Measurements from ENCODE around the gene PCNX1. TPM values are rescaled to one million over a fixed set of nuclear protein-coding genes. Genes with fewer than 3 reads are reported as not detected.

PCNX1 gene
- total RNA-seq, 3 donors from 2014 or later: 26.4 to 30.8 (median 28.3) TPM

DNA sequence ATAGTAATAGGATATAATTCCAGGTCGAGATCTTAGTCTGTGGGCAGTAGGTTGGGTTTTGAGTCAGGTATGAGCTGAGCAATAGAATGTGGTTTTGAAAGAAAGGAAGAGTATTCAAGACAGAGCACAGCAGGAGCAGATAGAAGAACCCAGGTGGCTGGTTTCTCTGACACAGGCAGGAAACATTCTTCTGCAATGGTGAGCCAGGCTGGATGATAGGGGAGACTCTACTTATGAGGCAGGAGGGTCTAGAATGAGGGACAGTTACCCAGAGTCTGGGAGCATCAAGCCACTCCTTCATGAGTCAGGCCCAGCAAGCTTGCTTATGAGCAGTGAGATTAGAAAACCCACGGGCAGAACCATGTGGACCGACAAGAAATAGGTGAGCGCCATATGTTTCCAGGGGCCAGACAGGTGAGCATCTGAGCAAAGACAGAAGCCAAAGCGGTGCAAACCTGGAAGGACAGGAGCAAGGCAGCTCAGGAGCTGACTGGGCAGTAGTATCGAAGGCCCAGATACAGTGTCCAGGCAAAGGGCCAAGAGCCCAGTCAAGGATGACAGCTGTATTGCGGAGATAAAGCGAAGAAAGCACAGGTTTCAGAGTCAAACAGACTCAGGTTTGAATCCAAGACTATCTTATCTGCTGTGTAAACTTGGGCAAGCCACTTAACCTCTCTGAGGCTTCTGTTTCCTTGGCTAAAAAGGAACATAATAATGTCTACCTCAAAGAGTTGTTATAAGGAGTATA, 22.5 kb upstream of the PCNX1 start:
- ATAC-seq (peak; percentile 34 to 36), DNase-seq (no peak)
- H3K27me3 Mint-ChIP-seq (ENCODE audit: low read depth): no peaks in the 10 kb centered on the region

GRCh38 chr14:70885343-70886022, 21.8 kb upstream of the PCNX1 start:
- peak; percentile 61 to 65 for ATAC-seq
- Mint-ChIP-seq H3K4me1 (ENCODE audit: low read depth) (peaks cover 79% of the 10 kb centered on the region), H3K4me3 (peak overlapping the region; percentile 15), H3K9me3 (no peaks in the 10 kb centered on the region), H3K27me3 (ENCODE audit: low read depth) (no peaks in the 10 kb centered on the region), H3K36me3 (ENCODE audit: insufficient read depth) (no peaks in the 10 kb centered on the region)
- DNase-seq: no peak

More for the DNA sequence above, 22.5 kb upstream of the PCNX1 start:
- Mint-ChIP-seq H3K9me3 (no peaks in the 10 kb centered on the region), H3K4me1 (ENCODE audit: low read depth) (peaks cover 79% of the 10 kb centered on the region), H3K4me3 (peak overlapping the region; percentile 5), H3K36me3 (ENCODE audit: insufficient read depth) (no peaks in the 10 kb centered on the region)

DNA sequence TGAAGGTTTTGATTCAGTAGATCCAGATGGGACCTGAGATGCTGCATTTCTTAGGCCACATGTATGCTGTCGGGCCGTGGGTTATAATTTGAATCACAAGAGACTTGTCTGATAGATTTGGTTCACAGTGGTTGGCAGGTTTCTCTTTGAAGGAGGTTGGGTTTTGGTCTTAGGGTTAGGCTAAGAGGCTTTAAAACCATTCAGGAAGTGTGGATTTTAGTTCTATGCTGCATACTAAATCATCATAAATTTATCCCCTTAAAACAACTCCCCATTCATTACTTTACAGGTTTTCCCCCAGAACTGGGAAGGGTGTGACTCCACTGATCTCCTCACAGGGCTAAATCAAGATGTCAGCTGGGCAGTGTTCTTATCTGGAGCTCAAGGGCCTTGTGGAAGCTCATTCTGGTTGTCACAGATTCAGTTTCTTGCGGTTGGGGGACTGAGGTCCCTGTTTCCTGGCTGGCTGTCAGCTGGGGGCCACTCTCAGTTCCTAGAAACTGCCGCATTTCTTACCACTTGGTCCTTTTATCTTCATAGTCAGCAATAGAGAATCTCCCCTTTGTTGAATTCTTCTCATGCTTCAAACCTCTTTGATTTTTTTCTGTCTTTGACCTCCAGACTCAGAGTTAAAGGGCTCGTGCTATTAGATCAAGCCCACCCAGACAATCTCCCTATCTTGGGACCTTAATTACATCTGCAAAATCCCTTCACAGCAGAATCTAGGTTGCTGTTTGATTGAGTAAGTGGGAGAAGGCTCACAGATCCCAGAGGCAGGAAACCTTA, 20.6 kb upstream of the PCNX1 start:
- ATAC-seq (peak; percentile 21 to 23), DNase-seq (no peak)
- Mint-ChIP-seq H3K4me3 (peak overlapping the region; percentile 71), H3K4me1 (ENCODE audit: low read depth) (peaks cover 80% of the 10 kb centered on the region), H3K27me3 (ENCODE audit: low read depth) (no peaks in the 10 kb centered on the region), H3K36me3 (ENCODE audit: insufficient read depth) (no peaks in the 10 kb centered on the region), H3K9me3 (no peaks in the 10 kb centered on the region)

DNA sequence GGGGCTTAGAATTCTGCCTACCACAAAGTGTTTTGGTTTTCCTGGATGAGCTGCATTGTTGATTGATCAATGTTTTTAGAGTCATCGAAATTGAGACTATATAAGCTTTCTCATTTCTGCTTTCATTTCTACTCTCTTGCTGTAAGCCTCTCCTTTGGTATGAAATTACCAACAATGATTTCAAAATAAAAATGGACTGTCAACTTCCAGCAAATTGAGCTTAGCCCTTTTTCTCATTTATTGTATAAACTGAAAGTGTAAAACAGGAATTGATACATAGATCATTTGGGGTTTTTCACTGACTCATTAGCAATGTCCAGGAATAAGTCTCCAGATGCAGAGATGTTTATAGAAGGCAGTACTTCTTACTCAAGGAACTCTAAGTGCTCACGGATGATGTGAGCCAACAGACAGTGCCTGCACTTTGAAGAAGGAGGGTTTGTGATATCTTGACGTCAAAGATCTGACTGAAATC, 20.0 kb upstream of the PCNX1 start:
- DNase-seq: no peak
- peak; percentile 25 to 38 for ATAC-seq

DNA sequence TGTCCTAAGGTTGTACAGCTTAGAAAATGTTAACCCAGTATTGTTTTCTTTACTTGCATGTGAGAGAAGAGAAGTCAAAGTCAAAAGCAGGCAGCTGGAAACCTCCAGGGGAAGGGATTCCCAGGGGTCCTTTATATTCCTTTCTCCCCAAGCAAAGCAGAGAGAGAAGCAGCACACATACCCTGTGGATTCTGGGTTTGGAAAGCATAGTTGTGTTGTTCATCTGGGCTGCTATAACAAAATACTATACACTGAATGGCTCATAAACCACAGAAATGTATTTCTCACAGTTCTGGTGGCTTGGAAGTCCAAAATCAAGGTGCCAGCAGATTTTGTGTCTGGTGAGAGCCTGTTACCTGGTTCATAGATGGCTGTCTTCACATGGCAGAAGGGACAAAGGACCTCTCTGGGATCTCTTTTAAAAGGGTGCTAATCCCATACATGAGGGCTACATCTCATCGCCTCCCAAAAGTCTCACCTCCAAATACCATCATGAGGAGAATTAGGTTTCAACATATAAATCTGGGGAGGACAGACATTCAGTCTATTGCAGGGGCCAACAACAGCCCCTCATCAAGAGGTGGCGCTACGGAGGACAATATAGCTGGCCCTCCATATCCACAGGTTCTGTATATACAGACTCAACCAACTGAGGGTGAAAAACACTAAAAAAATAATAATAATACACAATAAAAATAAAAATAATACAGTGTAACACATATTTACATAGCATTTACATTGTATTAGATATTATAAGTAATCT, 19.3 kb upstream of the PCNX1 start:
- Mint-ChIP-seq H3K4me3 (peak overlapping the region; percentile 71), H3K27me3 (ENCODE audit: low read depth) (no peaks in the 10 kb centered on the region), H3K36me3 (ENCODE audit: insufficient read depth) (no peaks in the 10 kb centered on the region), H3K4me1 (ENCODE audit: low read depth) (peaks cover 81% of the 10 kb centered on the region), H3K9me3 (no peaks in the 10 kb centered on the region)
- DNase-seq (no peak), ATAC-seq (no peak)

More for the DNA sequence above, 20.0 kb upstream of the PCNX1 start:
- Mint-ChIP-seq H3K36me3 (ENCODE audit: insufficient read depth) (no peaks in the 10 kb centered on the region), H3K4me3 (peak overlapping the region; percentile 71), H3K4me1 (ENCODE audit: low read depth) (peaks cover 81% of the 10 kb centered on the region), H3K27me3 (ENCODE audit: low read depth) (no peaks in the 10 kb centered on the region), H3K9me3 (no peaks in the 10 kb centered on the region)

GRCh38 chr14:70888681-70889175, 18.5 kb upstream of the PCNX1 start:
- DNase-seq (no peak), ATAC-seq (peak; percentile 5 to 10)
- H3K9me3 Mint-ChIP-seq: no peaks in the 10 kb centered on the region
- H3K4me3 Mint-ChIP-seq: no peak overlapping the region
- peaks cover 81% of the 10 kb centered on the region for H3K4me1 Mint-ChIP-seq (ENCODE audit: low read depth)
- no peaks in the 10 kb centered on the region for H3K36me3 Mint-ChIP-seq (ENCODE audit: insufficient read depth)
- no peaks in the 10 kb centered on the region for H3K27me3 Mint-ChIP-seq (ENCODE audit: low read depth)

- H3K9me3 Mint-ChIP-seq: no peaks in the 10 kb centered on the region
- ATAC-seq: no peak
- H3K36me3 Mint-ChIP-seq (ENCODE audit: insufficient read depth): no peaks in the 10 kb centered on the region
- DNase-seq: no peak
- no peak overlapping the region for H3K4me3 Mint-ChIP-seq
- H3K27me3 Mint-ChIP-seq (ENCODE audit: low read depth): no peaks in the 10 kb centered on the region
- H3K4me1 Mint-ChIP-seq (ENCODE audit: low read depth): peaks cover 81% of the 10 kb centered on the region
Measured at GRCh38 chr14:70889555-70889954, 17.7 kb upstream of the PCNX1 start.

GRCh38 chr14:70890826-70891659, 16.2 kb upstream of the PCNX1 start:
- DNase-seq: no peak
- no peak for ATAC-seq
- H3K9me3 Mint-ChIP-seq: no peaks in the 10 kb centered on the region
- H3K4me1 Mint-ChIP-seq (ENCODE audit: low read depth): peaks cover 76% of the 10 kb centered on the region
- H3K4me3 Mint-ChIP-seq: no peak overlapping the region
- no peaks in the 10 kb centered on the region for H3K36me3 Mint-ChIP-seq (ENCODE audit: insufficient read depth)
- no peaks in the 10 kb centered on the region for H3K27me3 Mint-ChIP-seq (ENCODE audit: low read depth)

- Mint-ChIP-seq H3K36me3 (ENCODE audit: insufficient read depth) (no peaks in the 10 kb centered on the region), H3K4me3 (no peak overlapping the region), H3K27me3 (ENCODE audit: low read depth) (no peaks in the 10 kb centered on the region), H3K9me3 (no peaks in the 10 kb centered on the region), H3K4me1 (ENCODE audit: low read depth) (peaks cover 69% of the 10 kb centered on the region)
- ATAC-seq: no peak
- DNase-seq: no peak
Measured at GRCh38 chr14:70891737-70892136, 15.5 kb upstream of the PCNX1 start.

- peak in 1 of 2 donors; percentile 42 for ATAC-seq
- Mint-ChIP-seq H3K4me3 (no peak overlapping the region), H3K36me3 (ENCODE audit: insufficient read depth) (no peaks in the 10 kb centered on the region), H3K9me3 (no peaks in the 10 kb centered on the region), H3K4me1 (ENCODE audit: low read depth) (peaks cover 57% of the 10 kb centered on the region), H3K27me3 (ENCODE audit: low read depth) (no peaks in the 10 kb centered on the region)
- DNase-seq: no peak
Measured at GRCh38 chr14:70893062-70893845, 14.0 kb upstream of the PCNX1 start.

- no peak overlapping the region for H3K4me3 Mint-ChIP-seq
- ATAC-seq (peak; percentile 51 to 62), DNase-seq (no peak)
- no peaks in the 10 kb centered on the region for H3K27me3 Mint-ChIP-seq (ENCODE audit: low read depth)
- no peaks in the 10 kb centered on the region for H3K36me3 Mint-ChIP-seq (ENCODE audit: insufficient read depth)
- H3K4me1 Mint-ChIP-seq (ENCODE audit: low read depth): peaks cover 58% of the 10 kb centered on the region
- no peaks in the 10 kb centered on the region for H3K9me3 Mint-ChIP-seq
Measured at GRCh38 chr14:70893858-70894291, 13.4 kb upstream of the PCNX1 start.

- Mint-ChIP-seq H3K27me3 (ENCODE audit: low read depth) (no peaks in the 10 kb centered on the region), H3K36me3 (ENCODE audit: insufficient read depth) (no peaks in the 10 kb centered on the region), H3K4me1 (ENCODE audit: low read depth) (peaks cover 51% of the 10 kb centered on the region), H3K4me3 (no peak overlapping the region), H3K9me3 (no peaks in the 10 kb centered on the region)
- ATAC-seq (peak; percentile 60 to 61), DNase-seq (no peak)
Measured at GRCh38 chr14:70894868-70895267, 12.4 kb upstream of the PCNX1 start.
